HFF-Myc (cell line): ENCODE results near the gene VPS52.
"Not testable (repeated sequence)": the region's sequence is repeated elsewhere in the genome, so short reads cannot be mapped to it uniquely, and the experiment has no call there.

ENCODE experiments used
- DNase-seq: peaks from one replicate; pipeline ENCODE4 v3.0.0-alpha.2; 2011; ENCODE audit warnings: low read depth; ENCODE audit errors: extremely low read depth
- H3K4me3 ChIP-seq: replicated peaks from 2 replicates; pipeline ENCODE4 v1.5.1; 2011; ENCODE audit warnings: low read depth, mild to moderate bottlenecking, control low read depth, low read length
- CTCF ChIP-seq: IDR thresholded peaks from 2 replicates; pipeline ENCODE4 v1.5.1; 2012; ENCODE audit warnings: mild to moderate bottlenecking, low read depth, low read length, control low read depth; ENCODE audit errors: missing control alignments

VPS52 gene

GRCh38 chr6:33288141-33288920 lies 16.7 kb upstream of the VPS52 start:
- no peak for DNase-seq
- TF ChIP-seq CTCF, result no peak
- peak overlapping the region; percentile 77 for H3K4me3 ChIP-seq

GRCh38 chr6:33286946-33287914 lies 15.6 kb upstream of the VPS52 start:
- peak overlapping the region; percentile 77 for H3K4me3 ChIP-seq
- no peak for TF ChIP-seq CTCF

GRCh38 chr6:33285214-33285613 lies 13.5 kb upstream of the VPS52 start:
- DNase-seq, H3K4me3 ChIP-seq: not testable (repeated sequence)

More at GRCh38 chr6:33286946-33287914, 15.6 kb upstream of the VPS52 start:
- no peak for DNase-seq

GRCh38 chr6:33280539-33280938 lies 8.9 kb upstream of the VPS52 start:
- no peak overlapping the region for H3K4me3 ChIP-seq
- DNase-seq, result no peak
- TF ChIP-seq CTCF, result no peak

- DNase-seq, result no peak
- TF ChIP-seq CTCF, result peak; percentile 87
- no peak overlapping the region for H3K4me3 ChIP-seq
Observed at GRCh38 chr6:33279971-33280511, 8.4 kb upstream of the VPS52 start.

- H3K4me3 ChIP-seq, result no peak overlapping the region
- DNase-seq, result no peak
- TF ChIP-seq CTCF, result no peak
Observed at GRCh38 chr6:33279257-33279695, 7.6 kb upstream of the VPS52 start.

GRCh38 chr6:33278810-33279209 lies 7.1 kb upstream of the VPS52 start:
- no peak for TF ChIP-seq CTCF
- DNase-seq, result no peak
- H3K4me3 ChIP-seq, result no peak overlapping the region
